GM18861 (cell line): ENCODE results near the gene RANBP3L.
"Not testable (repeated sequence)": the region's sequence is repeated elsewhere in the genome, so short reads cannot be mapped to it uniquely, and the experiment has no call there.

Experiments
- ATAC-seq: cut with Tn5 transposase; IDR thresholded peaks from one replicate; pipeline ENCODE4 v1.9.1; 2021; ENCODE audit not compliant: unreplicated experiment

RANBP3L gene

DNA sequence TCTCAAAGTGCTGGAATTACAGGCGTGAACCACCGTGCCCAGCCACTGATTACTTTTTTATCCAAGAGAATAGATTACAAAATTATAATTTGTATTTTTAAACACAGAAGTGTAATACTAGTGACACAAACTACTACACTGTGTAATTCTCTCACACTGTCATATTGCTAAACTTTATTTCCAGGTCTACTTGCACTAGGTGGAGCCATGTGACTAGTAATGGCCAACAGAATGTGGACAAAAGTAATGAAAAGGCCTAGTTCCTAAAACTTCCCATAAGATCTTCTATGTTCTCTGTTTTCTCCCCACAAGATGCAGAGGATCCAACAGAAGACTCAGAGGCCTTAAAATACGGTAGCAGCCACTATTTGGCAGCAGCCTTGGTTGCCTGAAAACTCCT lies 87.3 kb downstream of the RANBP3L start:
- ATAC-seq = no peak

DNA sequence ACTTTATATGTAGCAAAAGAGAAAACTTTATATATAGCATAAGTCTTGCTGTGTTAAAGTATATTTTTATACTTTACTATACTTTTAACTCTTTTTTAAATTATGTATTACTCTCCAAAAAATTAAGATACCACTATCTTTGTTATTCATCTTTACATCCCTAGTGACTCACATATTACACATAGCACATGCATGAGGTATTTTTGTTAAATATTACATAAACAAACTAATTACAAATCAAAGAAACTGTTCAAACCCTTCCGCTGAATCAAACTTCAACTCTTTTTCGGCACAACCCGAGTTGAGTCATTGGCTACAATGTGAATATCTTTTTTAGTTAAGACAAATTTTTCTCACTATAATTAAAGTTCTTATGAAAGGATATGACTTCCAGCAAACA lies 92.0 kb downstream of the RANBP3L start:
- ATAC-seq = no peak

DNA sequence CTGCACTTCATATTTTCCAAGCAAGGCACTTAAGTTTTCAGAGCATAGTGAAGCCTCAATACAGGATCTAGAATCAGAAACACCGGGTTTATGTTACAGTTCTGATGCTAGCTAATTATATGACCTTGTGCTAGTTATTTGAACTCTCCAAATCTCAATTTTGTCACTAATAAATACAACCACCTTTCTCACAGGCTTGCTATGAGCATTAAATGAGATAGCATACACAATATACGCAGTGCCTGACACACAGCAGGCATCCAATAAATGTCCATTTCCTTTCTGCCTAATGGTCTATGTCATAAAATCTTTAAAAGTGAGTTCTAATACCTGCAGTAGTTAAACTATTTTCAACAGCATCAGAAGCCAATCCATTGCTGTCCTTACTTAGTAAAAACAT lies 92.9 kb downstream of the RANBP3L start:
- ATAC-seq = no peak

- no peak for ATAC-seq
These were observed 94.8 kb downstream of the RANBP3L start for GRCh38 chr5:36206913-36207312.

- no peak for ATAC-seq
These were observed 96.4 kb downstream of the RANBP3L start for GRCh38 chr5:36205329-36205728.

DNA sequence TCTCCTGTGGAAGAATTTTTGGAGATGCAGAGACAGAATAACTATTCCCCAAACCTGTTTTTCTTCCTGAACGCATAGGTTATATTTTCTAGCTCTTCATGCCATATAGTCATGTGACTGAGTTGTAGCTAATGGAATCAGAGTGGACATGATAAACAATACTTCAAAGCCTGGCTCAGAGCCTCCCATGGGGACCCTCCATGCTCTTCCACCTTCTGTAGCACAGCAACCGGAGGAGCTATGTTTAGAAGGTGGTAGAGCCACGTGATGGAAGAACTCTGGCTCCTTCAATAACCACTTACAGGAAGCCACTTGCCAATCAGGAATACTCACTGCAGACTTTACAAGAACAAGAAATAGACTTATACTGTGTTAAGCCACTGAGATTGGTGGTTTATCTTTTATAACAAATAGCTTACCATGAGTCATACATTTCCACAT lies 99.2 kb downstream of the RANBP3L start:
- ATAC-seq = no peak

GRCh38 chr5:36200513-36200912 lies 101.2 kb downstream of the RANBP3L start:
- no peak for ATAC-seq

DNA sequence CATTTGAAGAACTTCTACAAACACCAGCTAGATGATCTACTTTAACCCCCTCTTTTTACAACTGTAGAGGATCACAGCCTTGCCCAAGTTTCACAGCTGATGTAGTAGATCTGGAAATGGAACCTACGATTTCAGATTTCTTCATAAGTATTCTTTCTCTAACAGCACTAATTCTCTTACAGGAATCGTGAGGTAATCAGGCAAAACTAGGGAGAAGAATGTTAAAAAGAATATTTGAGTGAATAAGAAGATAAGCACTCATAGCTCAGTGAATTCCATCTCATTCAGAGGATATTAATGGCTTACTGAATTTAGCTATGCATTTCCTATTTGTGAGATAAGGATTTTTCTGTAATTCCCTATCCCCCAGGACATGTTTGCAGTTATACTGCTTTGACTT lies 102.1 kb downstream of the RANBP3L start:
- no peak for ATAC-seq

GRCh38 chr5:36198783-36199182 lies 102.9 kb downstream of the RANBP3L start:
- not testable (repeated sequence) for ATAC-seq
